Nephron progenitor cell (in vitro differentiated cells): ENCODE results near the gene DBNDD1.

ENCODE experiments used
- DNase-seq: peaks from one replicate; pipeline ENCODE4 v3.0.0; 2021
- H3K27ac Mint-ChIP-seq: 2 replicates; pipeline ENCODE4 v1.8.0; 2021; ENCODE audit warnings: mild to moderate bottlenecking, moderate library complexity, mixed read lengths
- H3K27me3 Mint-ChIP-seq: 2 replicates; pipeline ENCODE4 v1.8.0; 2021; ENCODE audit warnings: mild to moderate bottlenecking, low read depth, mixed read lengths; ENCODE audit not compliant: poor library complexity
- H3K36me3 Mint-ChIP-seq: 2 replicates; pipeline ENCODE4 v1.8.0; 2021; ENCODE audit warnings: low read depth, mixed read lengths
- H3K4me1 Mint-ChIP-seq: 2 replicates; pipeline ENCODE4 v1.8.0; 2021; ENCODE audit warnings: mixed read lengths
- H3K4me3 Mint-ChIP-seq: 2 replicates; pipeline ENCODE4 v1.8.0; 2021; ENCODE audit warnings: mild to moderate bottlenecking, moderate library complexity, mixed read lengths
- H3K9me3 Mint-ChIP-seq: 2 replicates; pipeline ENCODE4 v1.8.0; 2021; ENCODE audit warnings: mild to moderate bottlenecking, moderate library complexity, mixed read lengths
- TF ChIP-seq, protein P1 (sequence below): fragments of 200-600 bp; sonication (generic); IDR thresholded peaks from 2 replicates; pipeline ENCODE4 v1.5.0; 2021; ENCODE audit warnings: antibody characterized with exemption

The DBNDD1 gene

DNA sequence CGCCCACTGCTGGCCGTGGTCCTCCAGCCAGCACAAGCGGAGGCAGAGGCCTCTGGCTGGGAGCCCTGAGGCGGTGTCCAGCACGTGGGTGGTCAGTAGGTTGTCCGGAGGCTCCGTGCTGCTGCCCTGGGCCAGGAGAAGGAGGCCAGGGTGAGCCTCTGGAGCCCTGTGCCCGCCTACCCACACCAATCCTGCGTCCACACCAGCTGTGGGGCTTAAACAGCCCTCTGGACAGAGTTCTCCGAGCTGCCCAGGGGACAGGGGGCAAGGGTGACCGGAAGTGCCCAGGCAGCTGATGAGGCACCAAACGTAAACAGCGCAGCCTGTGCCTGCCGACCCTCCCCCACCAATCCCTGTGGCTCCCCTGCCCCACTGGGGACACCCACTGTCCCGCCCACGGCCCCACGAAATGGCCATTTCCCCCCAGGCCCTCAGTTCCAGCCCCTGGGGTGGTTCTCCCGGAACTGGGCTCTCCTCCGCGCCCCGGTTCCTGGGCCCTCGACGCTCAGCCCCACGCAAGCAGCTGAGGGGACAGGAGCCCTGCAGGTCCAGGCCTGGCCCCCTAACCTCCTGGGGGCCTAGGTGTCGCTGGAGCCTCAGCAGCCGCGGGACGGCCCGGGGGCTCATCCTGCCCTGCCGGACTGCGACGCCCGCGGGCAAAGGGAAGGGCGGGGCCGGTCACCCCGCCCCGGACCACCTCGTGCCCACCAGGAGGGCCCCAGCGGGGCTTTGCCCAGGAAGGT lies 27.9 kb upstream of the DBNDD1 start:
- Mint-ChIP-seq H3K4me1 (peaks cover 24% of the 10 kb centered on the region), H3K36me3 (no peaks in the 10 kb centered on the region), H3K27ac (no peak overlapping the region), H3K27me3 (peaks cover 13% of the 10 kb centered on the region), H3K9me3 (peaks cover 7% of the 10 kb centered on the region), H3K4me3 (peak overlapping the region; percentile 70)
- TF ChIP-seq, protein P1, sequence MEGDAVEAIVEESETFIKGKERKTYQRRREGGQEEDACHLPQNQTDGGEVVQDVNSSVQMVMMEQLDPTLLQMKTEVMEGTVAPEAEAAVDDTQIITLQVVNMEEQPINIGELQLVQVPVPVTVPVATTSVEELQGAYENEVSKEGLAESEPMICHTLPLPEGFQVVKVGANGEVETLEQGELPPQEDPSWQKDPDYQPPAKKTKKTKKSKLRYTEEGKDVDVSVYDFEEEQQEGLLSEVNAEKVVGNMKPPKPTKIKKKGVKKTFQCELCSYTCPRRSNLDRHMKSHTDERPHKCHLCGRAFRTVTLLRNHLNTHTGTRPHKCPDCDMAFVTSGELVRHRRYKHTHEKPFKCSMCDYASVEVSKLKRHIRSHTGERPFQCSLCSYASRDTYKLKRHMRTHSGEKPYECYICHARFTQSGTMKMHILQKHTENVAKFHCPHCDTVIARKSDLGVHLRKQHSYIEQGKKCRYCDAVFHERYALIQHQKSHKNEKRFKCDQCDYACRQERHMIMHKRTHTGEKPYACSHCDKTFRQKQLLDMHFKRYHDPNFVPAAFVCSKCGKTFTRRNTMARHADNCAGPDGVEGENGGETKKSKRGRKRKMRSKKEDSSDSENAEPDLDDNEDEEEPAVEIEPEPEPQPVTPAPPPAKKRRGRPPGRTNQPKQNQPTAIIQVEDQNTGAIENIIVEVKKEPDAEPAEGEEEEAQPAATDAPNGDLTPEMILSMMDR: no peak
- DNase-seq: peak; percentile 82

DNA sequence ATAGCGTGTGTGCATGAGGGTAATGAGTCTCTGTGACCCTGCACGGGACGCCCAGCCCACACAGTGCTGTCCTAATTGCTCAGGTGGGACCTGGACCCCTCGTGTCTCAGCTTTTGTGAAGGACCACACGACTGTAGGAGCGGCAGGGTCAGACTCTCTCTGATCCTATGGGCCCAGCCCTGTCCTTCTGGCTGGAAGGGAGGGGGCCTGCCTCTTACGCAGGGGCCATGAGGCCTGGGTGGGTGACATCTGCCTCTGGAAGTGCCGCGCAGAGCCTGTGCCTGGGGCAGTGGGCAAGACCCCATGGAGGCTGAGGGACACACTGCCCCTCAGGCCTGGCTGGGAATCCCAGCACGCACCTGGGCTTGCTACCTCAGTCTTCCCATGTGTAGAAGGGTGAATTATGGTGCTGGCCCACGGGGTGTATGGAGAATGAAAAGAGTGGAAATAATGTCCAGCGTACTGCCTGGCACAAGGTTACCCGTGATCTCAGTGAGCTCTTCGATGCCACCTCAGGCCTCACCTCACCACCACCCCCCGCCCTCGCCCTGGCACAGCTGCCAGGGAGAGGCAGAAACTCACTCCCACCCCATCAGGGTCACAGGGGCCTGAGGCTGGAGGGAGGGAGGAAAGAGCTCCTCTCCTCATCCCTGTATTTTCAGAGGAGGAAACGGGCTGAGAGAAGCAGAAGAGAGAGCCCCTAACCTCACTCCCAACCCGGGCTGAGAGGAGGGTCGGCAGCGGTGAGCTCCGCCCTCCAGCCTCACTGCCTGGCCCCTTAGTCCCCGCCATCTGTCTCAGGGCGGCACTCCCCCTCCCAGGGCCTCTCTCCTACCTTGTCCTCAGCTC lies 27.1 kb upstream of the DBNDD1 start:
- no peak for DNase-seq
- Mint-ChIP-seq H3K27ac (peak overlapping the region; percentile 57), H3K4me1 (peaks cover 24% of the 10 kb centered on the region), H3K9me3 (no peaks in the 10 kb centered on the region), H3K36me3 (no peaks in the 10 kb centered on the region), H3K4me3 (peak overlapping the region; percentile 70), H3K27me3 (peaks cover 13% of the 10 kb centered on the region)
- TF ChIP-seq, protein P1: no peak

DNA sequence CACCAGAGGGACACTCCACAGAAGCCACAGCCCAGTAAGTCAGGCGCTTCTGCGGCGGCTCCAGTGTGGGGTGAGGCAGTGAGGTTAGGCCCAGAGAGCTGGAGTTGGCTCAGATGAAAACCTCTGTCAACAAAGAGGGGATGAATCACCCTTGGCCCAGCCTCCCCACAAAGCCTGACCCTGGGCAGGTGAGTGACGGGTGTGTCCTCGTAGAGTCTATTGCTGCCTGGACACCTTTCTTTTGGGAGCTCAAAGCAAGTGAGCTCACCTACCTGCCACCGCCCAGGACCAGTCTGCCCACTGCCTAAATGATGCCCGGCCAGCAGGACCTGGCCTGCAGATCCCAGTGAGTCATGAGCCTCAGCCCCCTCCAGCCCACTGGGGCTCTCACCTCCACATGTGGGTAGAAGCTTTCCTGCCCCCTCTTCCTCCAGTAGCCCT lies 24.9 kb upstream of the DBNDD1 start:
- H3K4me3 Mint-ChIP-seq: no peak overlapping the region
- peaks cover 12% of the 10 kb centered on the region for H3K27me3 Mint-ChIP-seq
- TF ChIP-seq, protein P1: no peak
- no peaks in the 10 kb centered on the region for H3K9me3 Mint-ChIP-seq
- DNase-seq: no peak
- peaks cover 21% of the 10 kb centered on the region for H3K4me1 Mint-ChIP-seq
- H3K27ac Mint-ChIP-seq: no peak overlapping the region
- no peaks in the 10 kb centered on the region for H3K36me3 Mint-ChIP-seq

DNA sequence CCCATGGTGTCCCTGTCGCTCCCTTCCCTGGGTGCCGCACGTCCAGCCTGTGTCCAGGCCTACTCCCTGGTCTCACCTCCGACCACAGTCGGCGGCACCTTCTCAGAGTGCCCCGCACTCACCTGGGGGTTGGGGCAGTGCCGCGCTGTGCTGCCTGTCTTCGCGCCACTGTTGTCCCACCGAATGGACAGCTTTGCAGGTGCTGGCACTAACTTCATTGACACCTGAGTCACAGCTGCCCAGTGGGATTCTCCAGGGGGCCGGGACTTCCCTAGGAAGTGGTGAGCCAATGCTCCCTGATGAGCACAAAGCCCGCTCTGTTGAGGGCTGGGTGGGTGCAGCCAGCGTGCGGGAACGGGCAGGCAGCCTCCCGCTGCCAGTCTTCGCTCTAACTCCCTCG lies 24.3 kb upstream of the DBNDD1 start:
- Mint-ChIP-seq H3K4me1 (peaks cover 15% of the 10 kb centered on the region), H3K9me3 (no peaks in the 10 kb centered on the region), H3K27me3 (peaks cover 6% of the 10 kb centered on the region), H3K4me3 (no peak overlapping the region), H3K27ac (no peak overlapping the region), H3K36me3 (no peaks in the 10 kb centered on the region)
- TF ChIP-seq, protein P1: no peak
- no peak for DNase-seq

DNA sequence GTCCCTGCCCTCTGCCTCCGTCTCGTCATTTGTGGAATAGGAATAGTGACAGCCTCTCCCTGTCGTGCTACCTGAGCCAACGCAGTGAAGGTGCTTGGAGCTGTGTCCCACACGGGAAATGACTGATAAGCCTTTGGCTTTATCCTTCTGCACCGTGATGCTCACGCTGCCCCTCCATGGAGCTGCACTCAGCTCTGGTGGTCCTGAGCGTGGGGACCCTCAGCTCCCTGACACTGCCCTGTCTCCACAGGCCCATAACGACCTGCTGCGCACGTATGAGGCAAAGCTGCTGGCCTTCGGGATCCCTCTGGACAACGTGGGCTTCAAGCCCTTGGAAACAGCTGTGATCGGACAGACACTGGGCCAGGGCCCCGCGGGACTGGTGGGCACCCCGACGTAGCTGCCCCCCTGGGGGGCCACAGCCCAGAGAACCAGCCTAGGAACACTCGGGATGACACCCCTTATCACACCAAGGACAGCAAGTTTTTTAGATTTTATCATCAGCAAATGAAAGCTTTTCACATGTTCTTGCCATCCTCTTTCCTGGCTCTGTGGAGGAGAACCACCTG lies 23.8 kb upstream of the DBNDD1 start:
- TF ChIP-seq, protein P1: no peak
- Mint-ChIP-seq H3K36me3 (no peaks in the 10 kb centered on the region), H3K9me3 (no peaks in the 10 kb centered on the region), H3K4me3 (no peak overlapping the region), H3K4me1 (peaks cover 10% of the 10 kb centered on the region), H3K27me3 (peaks cover 1% of the 10 kb centered on the region), H3K27ac (no peak overlapping the region)
- no peak for DNase-seq
